ENCODE results near the gene DOCK7. TPM values are rescaled to one million over a fixed set of nuclear protein-coding genes. Genes with fewer than 3 reads are reported as not detected.
"Not testable (repeated sequence)": the region's sequence is repeated elsewhere in the genome, so short reads cannot be mapped to it uniquely, and the experiment has no call there.

DOCK7 gene
- total RNA-seq, 3 donors from 2014 or later = 40.4 to 53.7 (median 41.9) TPM

GRCh38 chr1:62613325-62613727, 74.9 kb downstream of the DOCK7 start:
- H3K36me3 ChIP-seq (ENCODE audit: low read depth) = no peaks in the 10 kb centered on the region
- no peak for DNase-seq
- no peak for TF ChIP-seq CTCF (IDR thresholded peaks at IDR 0.05)
- no peaks in the 10 kb centered on the region for H3K4me1 ChIP-seq (ENCODE audit: low read depth)
- ATAC-seq = no peak
- H3K9me3 ChIP-seq = no peaks in the 10 kb centered on the region
- no peak overlapping the region for H3K4me3 ChIP-seq
- intact Hi-C loops (cut with DNase I, micrococcal nuclease) = no loop called here

GRCh38 chr1:62612770-62613169, 75.4 kb downstream of the DOCK7 start:
- DNase-seq = no peak
- Histone ChIP-seq H3K4me1 (ENCODE audit: low read depth) (no peaks in the 10 kb centered on the region), H3K36me3 (ENCODE audit: low read depth) (no peaks in the 10 kb centered on the region), H3K9me3 (no peaks in the 10 kb centered on the region), H3K4me3 (no peak overlapping the region)
- ATAC-seq = no peak
- intact Hi-C loops (cut with DNase I, micrococcal nuclease) = no loop called here
- TF ChIP-seq CTCF (IDR thresholded peaks at IDR 0.05) = no peak

GRCh38 chr1:62610588-62610987, 77.6 kb downstream of the DOCK7 start:
- H3K36me3 ChIP-seq (ENCODE audit: low read depth); H3K4me3 ChIP-seq; intact Hi-C loops (cut with DNase I, micrococcal nuclease); H3K9me3 ChIP-seq; H3K4me1 ChIP-seq (ENCODE audit: low read depth); ATAC-seq; DNase-seq: not testable (repeated sequence)

GRCh38 chr1:62608905-62609304, 79.3 kb downstream of the DOCK7 start:
- TF ChIP-seq CTCF (IDR thresholded peaks at IDR 0.05) = no peak
- ATAC-seq (no peak), DNase-seq (no peak)
- no peaks in the 10 kb centered on the region for H3K36me3 ChIP-seq (ENCODE audit: low read depth)
- no peaks in the 10 kb centered on the region for H3K9me3 ChIP-seq
- intact Hi-C loops (cut with DNase I, micrococcal nuclease) = no loop called here
- no peaks in the 10 kb centered on the region for H3K4me1 ChIP-seq (ENCODE audit: low read depth)
- no peak overlapping the region for H3K4me3 ChIP-seq

- H3K4me1 ChIP-seq (ENCODE audit: low read depth) = no peaks in the 10 kb centered on the region
- intact Hi-C loops (cut with DNase I, micrococcal nuclease) = no loop called here
Observed at GRCh38 chr1:62601457-62601856, 86.7 kb downstream of the DOCK7 start.

GRCh38 chr1:62599044-62599443, 89.1 kb downstream of the DOCK7 start:
- ATAC-seq = no peak
- intact Hi-C loops (cut with DNase I, micrococcal nuclease) = no loop called here
- H3K36me3 ChIP-seq (ENCODE audit: low read depth) = no peaks in the 10 kb centered on the region

More at GRCh38 chr1:62601457-62601856, 86.7 kb downstream of the DOCK7 start:
- no peak overlapping the region for H3K4me3 ChIP-seq
- ATAC-seq = no peak
- DNase-seq = no peak
- H3K9me3 ChIP-seq = no peaks in the 10 kb centered on the region
- H3K36me3 ChIP-seq (ENCODE audit: low read depth) = no peaks in the 10 kb centered on the region
- no peak for TF ChIP-seq CTCF (IDR thresholded peaks at IDR 0.05)

More at GRCh38 chr1:62599044-62599443, 89.1 kb downstream of the DOCK7 start:
- Histone ChIP-seq H3K9me3 (no peaks in the 10 kb centered on the region), H3K4me3 (no peak overlapping the region), H3K4me1 (ENCODE audit: low read depth) (no peaks in the 10 kb centered on the region)
- no peak for TF ChIP-seq CTCF (IDR thresholded peaks at IDR 0.05)
- DNase-seq = no peak

Data from mucosa of descending colon (tissue), 3 donors.